ENCODE results near the gene TRAF3IP1. TPM values are rescaled to one million over a fixed set of nuclear protein-coding genes. Genes with fewer than 3 reads are reported as not detected.

The TRAF3IP1 gene
- total and polyA plus RNA-seq, 2 donors (not counting 1 experiment from before 2014, with no cell fraction given): 1.4 to 15.5 TPM

DNA sequence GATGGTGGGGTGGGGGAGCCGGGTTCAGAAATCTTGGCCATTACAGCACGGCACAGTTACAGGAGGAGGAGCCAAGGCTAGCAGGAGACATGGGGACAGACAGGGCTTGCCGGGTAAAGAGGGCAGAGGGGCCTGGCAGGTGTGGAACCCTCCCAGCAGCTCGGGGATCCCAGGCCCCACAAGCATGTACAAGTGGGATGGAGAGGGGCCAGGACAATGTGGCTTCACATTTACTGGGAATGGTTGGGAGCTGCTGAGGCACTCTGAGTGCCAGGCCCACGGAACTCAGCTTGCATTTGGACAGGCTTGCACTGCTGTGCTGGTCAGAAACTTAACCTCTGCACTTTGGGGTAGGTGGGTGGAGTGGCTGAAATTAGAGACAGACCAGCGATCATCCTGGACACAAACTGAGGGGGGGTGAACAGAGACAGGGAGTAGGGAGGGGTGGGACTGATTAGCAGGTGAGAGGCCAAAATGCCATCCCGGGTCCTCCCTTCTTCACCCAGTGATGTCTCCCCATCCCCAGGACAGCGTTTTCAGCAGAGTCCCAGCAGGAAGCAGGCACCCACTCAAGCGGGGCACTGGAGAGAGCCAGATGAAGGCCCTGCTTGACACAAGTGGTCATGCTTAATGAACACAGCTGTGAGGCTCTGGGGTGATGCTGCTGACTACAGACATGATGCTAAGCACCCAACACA is 41.5 kb upstream of the TRAF3IP1 start:
- ChIA-PET POLR2A (no interaction called here), CTCF (interaction anchor here (0.6 kb wide), 1 partner anchor 13 kb away, joined by 4 read pairs; no protein-coding TSS in a partner anchor)
- Histone ChIP-seq H3K4me2 (replicated peaks; ENCODE audit: low read depth, low read length, poor library complexity, severe bottlenecking) (no peak overlapping the region), H3K9me3 (ENCODE audit: control extremely low read depth in 1 of 3, control insufficient read depth in 2 of 3, insufficient read depth in 1 of 3, low read length in 2 of 3) (peaks cover 0 to 13% (median 0%) of the 10 kb centered on the region in 3 donors), H4K20me1 (ENCODE audit: control insufficient read depth, insufficient read depth, low read length, poor library complexity, severe bottlenecking) (peaks cover 50% of the 10 kb centered on the region), H3K9ac (ENCODE audit: low read length) (no peak overlapping the region), H3K79me2 (ENCODE audit: control insufficient read depth, insufficient read depth, low read length) (peaks cover 41% of the 10 kb centered on the region), H3K4me3 (ENCODE audit: control extremely low read depth in 1 of 5, extremely low read depth in 1 of 5, insufficient read depth in 1 of 5, low read depth in 2 of 5, low read length in 4 of 5) (no peak overlapping the region), H3K36me3 (replicated peaks in 1 of 2; ENCODE audit: control extremely low read depth in 1 of 2, control insufficient read depth in 1 of 2, extremely low read depth in 1 of 2, insufficient read depth in 2 of 2, low read length in 1 of 2) (peaks cover 0 to 34% of the 10 kb centered on the region in 2 experiments), H2AFZ (ENCODE audit: insufficient read depth, low read depth, low read length, poor library complexity, severe bottlenecking) (no peak overlapping the region), H3K27me3 (replicated peaks in 1 of 4; ENCODE audit: control extremely low read depth in 1 of 4, control insufficient read depth in 3 of 4, insufficient read depth in 4 of 4, low read length in 3 of 4) (no peaks in the 10 kb centered on the region), H3K4me1 (ENCODE audit: control insufficient read depth in 2 of 2, insufficient read depth in 2 of 2, low read length in 2 of 2) (peaks cover 10% of the 10 kb centered on the region in 2 donors), H3K27ac (ENCODE audit: low read length in 2 of 2) (no peak overlapping the region)
- TF ChIP-seq EZH2 (IDR thresholded peaks at IDR 0.05; ENCODE audit: borderline replicate concordance, insufficient read depth, low read depth, low read length, poor library complexity, severe bottlenecking): no peak
- TF ChIP-seq, protein P1, sequence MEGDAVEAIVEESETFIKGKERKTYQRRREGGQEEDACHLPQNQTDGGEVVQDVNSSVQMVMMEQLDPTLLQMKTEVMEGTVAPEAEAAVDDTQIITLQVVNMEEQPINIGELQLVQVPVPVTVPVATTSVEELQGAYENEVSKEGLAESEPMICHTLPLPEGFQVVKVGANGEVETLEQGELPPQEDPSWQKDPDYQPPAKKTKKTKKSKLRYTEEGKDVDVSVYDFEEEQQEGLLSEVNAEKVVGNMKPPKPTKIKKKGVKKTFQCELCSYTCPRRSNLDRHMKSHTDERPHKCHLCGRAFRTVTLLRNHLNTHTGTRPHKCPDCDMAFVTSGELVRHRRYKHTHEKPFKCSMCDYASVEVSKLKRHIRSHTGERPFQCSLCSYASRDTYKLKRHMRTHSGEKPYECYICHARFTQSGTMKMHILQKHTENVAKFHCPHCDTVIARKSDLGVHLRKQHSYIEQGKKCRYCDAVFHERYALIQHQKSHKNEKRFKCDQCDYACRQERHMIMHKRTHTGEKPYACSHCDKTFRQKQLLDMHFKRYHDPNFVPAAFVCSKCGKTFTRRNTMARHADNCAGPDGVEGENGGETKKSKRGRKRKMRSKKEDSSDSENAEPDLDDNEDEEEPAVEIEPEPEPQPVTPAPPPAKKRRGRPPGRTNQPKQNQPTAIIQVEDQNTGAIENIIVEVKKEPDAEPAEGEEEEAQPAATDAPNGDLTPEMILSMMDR (IDR thresholded peaks at IDR 0.05): no peak
- H3K4me1 Mint-ChIP-seq: peaks cover 33% of the 10 kb centered on the region
- intact Hi-C loops (cut with micrococcal nuclease): no loop called here
- H3K9me3 Mint-ChIP-seq (ENCODE audit: insufficient read depth): no peaks in the 10 kb centered on the region
- H3K27me3 Mint-ChIP-seq: no peaks in the 10 kb centered on the region
- 76% methylated on average over 9 of the region's 9 CpGs for WGBS (ENCODE audit: insufficient coverage)
- no peak overlapping the region for H3K4me3 Mint-ChIP-seq
- no peak overlapping the region for H3K27ac Mint-ChIP-seq
- no peak for ATAC-seq (ENCODE audit: low read depth)
- no peak for DNase-seq

DNA sequence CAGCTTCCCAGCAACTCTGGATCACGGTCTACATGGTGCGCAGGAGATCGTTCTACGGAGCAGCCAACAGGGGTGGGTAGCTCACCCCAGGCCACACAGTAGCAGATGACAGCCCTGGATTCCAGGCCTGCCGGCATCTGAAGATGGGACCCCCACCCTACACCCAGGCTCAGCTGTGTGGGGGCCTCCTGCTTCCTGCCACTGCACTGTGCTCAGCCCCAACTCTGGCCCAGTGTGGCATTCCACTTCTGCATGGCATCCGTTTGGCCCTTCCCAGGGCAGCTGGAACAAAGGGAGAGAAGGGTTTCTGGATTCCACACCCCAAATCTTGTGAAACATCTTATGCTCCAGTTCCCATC is 41.0 kb upstream of the TRAF3IP1 start:
- Histone ChIP-seq H3K36me3 (replicated peaks in 1 of 2; ENCODE audit: control extremely low read depth in 1 of 2, control insufficient read depth in 1 of 2, extremely low read depth in 1 of 2, insufficient read depth in 2 of 2, low read length in 1 of 2) (peaks cover 0 to 30% of the 10 kb centered on the region in 2 experiments), H3K4me1 (ENCODE audit: control insufficient read depth in 2 of 2, insufficient read depth in 2 of 2, low read length in 2 of 2) (peaks cover 11 to 13% of the 10 kb centered on the region in 2 donors), H3K27me3 (replicated peaks in 1 of 4; ENCODE audit: control extremely low read depth in 1 of 4, control insufficient read depth in 3 of 4, insufficient read depth in 4 of 4, low read length in 3 of 4) (no peaks in the 10 kb centered on the region), H2AFZ (ENCODE audit: insufficient read depth, low read depth, low read length, poor library complexity, severe bottlenecking) (no peak overlapping the region), H3K4me3 (ENCODE audit: control extremely low read depth in 1 of 5, extremely low read depth in 1 of 5, insufficient read depth in 1 of 5, low read depth in 2 of 5, low read length in 4 of 5) (no peak overlapping the region), H4K20me1 (ENCODE audit: control insufficient read depth, insufficient read depth, low read length, poor library complexity, severe bottlenecking) (peaks cover 55% of the 10 kb centered on the region), H3K9me3 (ENCODE audit: control extremely low read depth in 1 of 3, control insufficient read depth in 2 of 3, insufficient read depth in 1 of 3, low read length in 2 of 3) (peaks cover 0 to 13% (median 0%) of the 10 kb centered on the region in 3 donors), H3K4me2 (replicated peaks; ENCODE audit: low read depth, low read length, poor library complexity, severe bottlenecking) (no peak overlapping the region), H3K27ac (ENCODE audit: low read length in 2 of 2) (no peak overlapping the region), H3K79me2 (ENCODE audit: control insufficient read depth, insufficient read depth, low read length) (peaks cover 46% of the 10 kb centered on the region), H3K9ac (ENCODE audit: low read length) (no peak overlapping the region)
- DNase-seq (no peak), ATAC-seq (ENCODE audit: low read depth) (no peak)
- no peaks in the 10 kb centered on the region for H3K9me3 Mint-ChIP-seq (ENCODE audit: insufficient read depth)
- no peak overlapping the region for H3K4me3 Mint-ChIP-seq
- CTCF ChIA-PET: no interaction called here
- WGBS (ENCODE audit: insufficient coverage): 91% methylated on average over 6 of the region's 6 CpGs
- intact Hi-C loops (cut with micrococcal nuclease): no loop called here
- POLR2A ChIA-PET: no interaction called here
- no peak for TF ChIP-seq EZH2 (IDR thresholded peaks at IDR 0.05; ENCODE audit: borderline replicate concordance, insufficient read depth, low read depth, low read length, poor library complexity, severe bottlenecking)
- TF ChIP-seq, protein P1 (IDR thresholded peaks at IDR 0.05): no peak
- no peaks in the 10 kb centered on the region for H3K27me3 Mint-ChIP-seq
- H3K27ac Mint-ChIP-seq: no peak overlapping the region
- peaks cover 34% of the 10 kb centered on the region for H3K4me1 Mint-ChIP-seq

All from B cell (primary cell).